HEK293 (cell line): ENCODE measurements around the gene ZNF143.

Experiments used
- FEZF1 ChIP-seq: fragments of 450-650 bp; formaldehyde crosslinking; IDR thresholded peaks from 2 replicates; pipeline ENCODE4 v1.5.1; 2016; ENCODE audit warnings: missing biosample characterization, missing genetic modification characterization
- KLF1 ChIP-seq: fragments of 450-650 bp; formaldehyde crosslinking; IDR thresholded peaks from 2 replicates; pipeline ENCODE4 v1.5.1; 2016; ENCODE audit warnings: missing biosample characterization, missing genetic modification characterization
- KLF17 ChIP-seq: fragments of 450-650 bp; formaldehyde crosslinking; IDR thresholded peaks from 2 replicates; pipeline ENCODE4 v1.5.1; 2016; ENCODE audit warnings: missing biosample characterization, missing genetic modification characterization
- KLF9 ChIP-seq: fragments of 450-650 bp; formaldehyde crosslinking; IDR thresholded peaks from 2 replicates; pipeline ENCODE4 v1.5.1; 2016; ENCODE audit warnings: missing biosample characterization, missing genetic modification characterization, low read depth
- MEIS1 ChIP-seq: sonication (generic); formaldehyde crosslinking; IDR thresholded peaks from 2 replicates; pipeline ENCODE4 v1.8.1; 2022; ENCODE audit warnings: missing genetic modification reagents, mild to moderate bottlenecking, borderline replicate concordance
- MZF1 ChIP-seq: fragments of 450-650 bp; formaldehyde crosslinking; IDR thresholded peaks from 2 replicates; pipeline ENCODE4 v1.5.1; 2017; ENCODE audit warnings: missing biosample characterization, missing genetic modification characterization, borderline replicate concordance
- PRDM6 ChIP-seq: fragments of 450-650 bp; formaldehyde crosslinking; IDR thresholded peaks from 2 replicates; pipeline ENCODE4 v1.5.1; 2017; ENCODE audit warnings: missing biosample characterization, missing genetic modification characterization
- SCRT2 ChIP-seq: fragments of 450-650 bp; formaldehyde crosslinking; IDR thresholded peaks from 2 replicates; pipeline ENCODE4 v1.5.1; 2016; ENCODE audit warnings: missing biosample characterization, missing genetic modification characterization
- SETDB1 ChIP-seq: IDR thresholded peaks from one replicate; pipeline ENCODE4 v1.6.1; 2017; ENCODE audit warnings: mild to moderate bottlenecking, low read length, moderate library complexity, mixed read lengths; ENCODE audit not compliant: insufficient read length
- TSHZ1 ChIP-seq: fragments of 450-650 bp; formaldehyde crosslinking; IDR thresholded peaks from 2 replicates; pipeline ENCODE4 v1.5.1; 2016; ENCODE audit warnings: missing biosample characterization, missing genetic modification characterization, borderline replicate concordance
- ZEB2 ChIP-seq: fragments of 450-650 bp; formaldehyde crosslinking; IDR thresholded peaks from 2 replicates; pipeline ENCODE4 v1.5.1; 2016; ENCODE audit warnings: missing biosample characterization, missing genetic modification characterization
- ZFHX2 ChIP-seq: fragments of 450-650 bp; formaldehyde crosslinking; conservative IDR thresholded peaks from 2 replicates; pipeline ENCODE4 v1.5.1; 2016; ENCODE audit warnings: missing biosample characterization, missing genetic modification characterization
- ZFP37 ChIP-seq: fragments of 450-650 bp; formaldehyde crosslinking; IDR thresholded peaks from 2 replicates; pipeline ENCODE4 v1.5.1; 2016; ENCODE audit warnings: missing biosample characterization, missing genetic modification characterization
- ZNF114 ChIP-seq: fragments of 450-650 bp; formaldehyde crosslinking; IDR thresholded peaks from 2 replicates; pipeline ENCODE4 v1.5.0; 2017; ENCODE audit warnings: missing biosample characterization, missing genetic modification characterization
- ZNF138 ChIP-seq: fragments of 450-650 bp; formaldehyde crosslinking; IDR thresholded peaks from 2 replicates; pipeline ENCODE4 v1.5.1; 2016; ENCODE audit warnings: missing biosample characterization, missing genetic modification characterization, borderline replicate concordance
- ZNF311 ChIP-seq: fragments of 450-650 bp; formaldehyde crosslinking; IDR thresholded peaks from 2 replicates; pipeline ENCODE4 v1.5.1; 2017; ENCODE audit warnings: missing biosample characterization, missing genetic modification characterization, borderline replicate concordance
- ZNF324 ChIP-seq: fragments of 450-650 bp; formaldehyde crosslinking; IDR thresholded peaks from 2 replicates; pipeline ENCODE4 v1.5.1; 2016; ENCODE audit warnings: missing biosample characterization, missing genetic modification characterization
- ZNF391 ChIP-seq: fragments of 450-650 bp; formaldehyde crosslinking; IDR thresholded peaks from 2 replicates; pipeline ENCODE4 v1.5.1; 2016; ENCODE audit warnings: low read depth, missing biosample characterization, missing genetic modification characterization, borderline replicate concordance
- ZNF473 ChIP-seq: fragments of 450-650 bp; formaldehyde crosslinking; IDR thresholded peaks from 2 replicates; pipeline ENCODE4 v1.5.1; 2017; ENCODE audit warnings: missing biosample characterization, missing genetic modification characterization
- ZNF514 ChIP-seq: fragments of 450-650 bp; formaldehyde crosslinking; IDR thresholded peaks from 2 replicates; pipeline ENCODE4 v1.5.1; 2016; ENCODE audit warnings: missing biosample characterization, missing genetic modification characterization
- ZNF621 ChIP-seq: fragments of 450-650 bp; formaldehyde crosslinking; IDR thresholded peaks from 2 replicates; pipeline ENCODE4 v1.5.1; 2017; ENCODE audit warnings: missing biosample characterization, missing genetic modification characterization
- ZNF626 ChIP-seq: fragments of 450-650 bp; sonication (Bioruptor Pico); formaldehyde crosslinking; IDR thresholded peaks from 2 replicates; pipeline ENCODE4 v1.5.1; 2018; ENCODE audit warnings: missing biosample characterization, missing genetic modification characterization, inconsistent platforms
- ZNF629 ChIP-seq: fragments of 450-650 bp; formaldehyde crosslinking; IDR thresholded peaks from 2 replicates; pipeline ENCODE4 v1.5.1; 2017; ENCODE audit warnings: missing biosample characterization, missing genetic modification characterization
- ZNF639 ChIP-seq: fragments of 450-650 bp; formaldehyde crosslinking; IDR thresholded peaks from 2 replicates; pipeline ENCODE4 v1.5.1; 2016; ENCODE audit warnings: missing biosample characterization, missing genetic modification characterization
- ZNF658 ChIP-seq: fragments of 450-650 bp; formaldehyde crosslinking; IDR thresholded peaks from 2 replicates; pipeline ENCODE4; 2016; ENCODE audit warnings: missing biosample characterization, missing genetic modification characterization
- ZNF664 ChIP-seq: fragments of 450-650 bp; formaldehyde crosslinking; IDR thresholded peaks from 2 replicates; pipeline ENCODE4 v1.5.1; 2016; ENCODE audit warnings: missing biosample characterization, missing genetic modification characterization
- ZNF670 ChIP-seq: fragments of 450-650 bp; formaldehyde crosslinking; IDR thresholded peaks from 2 replicates; pipeline ENCODE4 v1.5.1; 2016; ENCODE audit warnings: missing biosample characterization, missing genetic modification characterization, low read depth
- ZNF692 ChIP-seq: fragments of 450-650 bp; formaldehyde crosslinking; IDR thresholded peaks from 2 replicates; pipeline ENCODE4 v1.5.1; 2016; ENCODE audit warnings: missing biosample characterization, missing genetic modification characterization
- ZNF747 ChIP-seq: fragments of 450-650 bp; formaldehyde crosslinking; IDR thresholded peaks from 2 replicates; pipeline ENCODE4 v1.5.1; 2016; ENCODE audit warnings: missing biosample characterization, missing genetic modification characterization
- ZNF843 ChIP-seq: fragments of 450-650 bp; formaldehyde crosslinking; IDR thresholded peaks from 2 replicates; pipeline ENCODE4 v1.5.1; 2016; ENCODE audit warnings: missing biosample characterization, missing genetic modification characterization

The ZNF143 gene

GRCh38 chr11:9460322-9461062 is at the start of gene ZNF143 (continued):
- TF ChIP-seq ZNF670 (no peak), ZNF629 (peak; percentile 72), KLF9 (tag by site-specific recombination) (peak; percentile 63; the same call in 1 of the 2 replicates), KLF17 (peak; percentile 58; the same call in 1 of the 2 replicates), ZFHX2 (tag by site-specific recombination) (peak; percentile 73), SETDB1 (peak; percentile 54), ZEB2 (tag by site-specific recombination) (0 out of 2 replicates have a peak, but pooled peaks have one; percentile 30), PRDM6 (tag by site-specific recombination) (no peak), ZNF138 (tag by site-specific recombination) (no peak), ZNF324 (tag by site-specific recombination) (no peak), ZNF311 (tag by site-specific recombination) (no peak), ZNF664 (tag by site-specific recombination) (no peak), ZNF391 (tag by site-specific recombination) (no peak; the same call in 1 of the 2 replicates), SCRT2 (no peak), ZNF639 (tag by site-specific recombination) (peak; percentile 88; the same call in 1 of the 2 replicates), TSHZ1 (tag by site-specific recombination) (no peak), ZNF114 (tag by site-specific recombination) (no peak), ZNF747 (tag by site-specific recombination) (no peak), ZNF843 (tag by site-specific recombination) (0 out of 2 replicates have a peak, but pooled peaks have one; percentile 41), ZNF626 (tag by site-specific recombination) (no peak), MEIS1 (no peak), ZNF658 (tag by site-specific recombination) (no peak), KLF1 (no peak), ZNF621 (no peak), ZNF473 (no peak), ZFP37 (tag by site-specific recombination) (no peak), ZNF692 (no peak), FEZF1 (no peak), MZF1 (tag by site-specific recombination) (no peak), ZNF514 (tag by site-specific recombination) (no peak)
